Stimulated activated CD4-positive, alpha-beta T cell treated with anti-CD3 and anti-CD28 coated beads, Interleukin-1b, Interleukin-23, amount 100 ng/mL, for 4 hours (primary cell): Measurements from ENCODE around the gene KCTD15.

ENCODE experiments used
- DNase-seq, 2 donors: peaks; one replicate each; pipeline ENCODE4 v3.0.0-alpha.2; 2020; ENCODE audit warnings: low read depth in 2 of 2

KCTD15 gene

GRCh38 chr19:33795370-33796163 lies 1.1 kb upstream of the KCTD15 start:
- peak in 1 of 2 donors; percentile 65 for DNase-seq

GRCh38 chr19:33797802-33798671 lies 1.4 kb downstream of the KCTD15 start:
- no peak for DNase-seq

- DNase-seq, result no peak
Measured at GRCh38 chr19:33798681-33799111, 2.0 kb downstream of the KCTD15 start.

GRCh38 chr19:33799476-33799875 lies 2.8 kb downstream of the KCTD15 start:
- no peak for DNase-seq

- no peak for DNase-seq
Measured at GRCh38 chr19:33800012-33800680, 3.5 kb downstream of the KCTD15 start.

GRCh38 chr19:33801411-33801810 lies 4.7 kb downstream of the KCTD15 start:
- no peak for DNase-seq

- DNase-seq, result no peak
Measured at GRCh38 chr19:33802001-33802400, 5.3 kb downstream of the KCTD15 start.

- DNase-seq, result no peak
Measured at GRCh38 chr19:33802801-33803200, 6.1 kb downstream of the KCTD15 start.

- DNase-seq, result no peak
Measured at GRCh38 chr19:33803383-33803782, 6.7 kb downstream of the KCTD15 start.

GRCh38 chr19:33804021-33804799 lies 7.5 kb downstream of the KCTD15 start:
- no peak for DNase-seq

GRCh38 chr19:33805313-33805712 lies 8.6 kb downstream of the KCTD15 start:
- DNase-seq, result no peak

GRCh38 chr19:33805840-33806433 lies 9.3 kb downstream of the KCTD15 start:
- no peak for DNase-seq

GRCh38 chr19:33806434-33806881 lies 9.8 kb downstream of the KCTD15 start:
- no peak for DNase-seq

- DNase-seq, result no peak
Measured at GRCh38 chr19:33808399-33808798, 11.7 kb downstream of the KCTD15 start.

- no peak for DNase-seq
Measured at GRCh38 chr19:33809960-33810359, 13.3 kb downstream of the KCTD15 start.

- DNase-seq, result no peak
Measured at GRCh38 chr19:33810821-33811220, 14.2 kb downstream of the KCTD15 start.

- DNase-seq, result no peak
Measured at GRCh38 chr19:33811246-33811645, 14.6 kb downstream of the KCTD15 start.

GRCh38 chr19:33811736-33812387 lies 15.2 kb downstream of the KCTD15 start:
- no peak for DNase-seq

GRCh38 chr19:33812388-33813330 lies 16.0 kb downstream of the KCTD15 start:
- no peak for DNase-seq
